Activated T-cell treated with anti-CD3 and anti-CD28 coated beads for 1 hour (primary cell): ENCODE results near the gene BUD13.
"Not testable (repeated sequence)": the region's sequence is repeated elsewhere in the genome, so short reads cannot be mapped to it uniquely, and the experiment has no call there.

Experiments used
- DNase-seq: peaks from one replicate; pipeline ENCODE4 v3.0.0-alpha.2; 2020; ENCODE audit warnings: low read depth

The BUD13 gene

GRCh38 chr11:116772443-116773202 is at the start of gene BUD13:
Gene BUD13 (minus strand): TSS chr11:116772987. CDS start chr11:116772964, 23 bp downstream.
- DNase-seq = peak; percentile 93

GRCh38 chr11:116822575-116822974 is 49.8 kb upstream of the BUD13 start:
- no peak for DNase-seq

- DNase-seq = no peak
Measured at GRCh38 chr11:116821050-116821918, 48.5 kb upstream of the BUD13 start.

- DNase-seq = no peak
Measured at GRCh38 chr11:116819049-116819448, 46.3 kb upstream of the BUD13 start.

- no peak for DNase-seq
Measured at GRCh38 chr11:116814502-116814901, 41.7 kb upstream of the BUD13 start.

- DNase-seq = no peak
Measured at GRCh38 chr11:116813781-116814471, 41.1 kb upstream of the BUD13 start.

- DNase-seq = no peak
Measured at GRCh38 chr11:116813170-116813569, 40.4 kb upstream of the BUD13 start.

GRCh38 chr11:116812109-116812508 is 39.3 kb upstream of the BUD13 start:
- DNase-seq = no peak

- DNase-seq = no peak
Measured at GRCh38 chr11:116811194-116811593, 38.4 kb upstream of the BUD13 start.

- no peak for DNase-seq
Measured at GRCh38 chr11:116808262-116809175, 35.7 kb upstream of the BUD13 start.

- DNase-seq = no peak
Measured at GRCh38 chr11:116807601-116808261, 34.9 kb upstream of the BUD13 start.

- DNase-seq = no peak
Measured at GRCh38 chr11:116804001-116804400, 31.2 kb upstream of the BUD13 start.

GRCh38 chr11:116801662-116802061 is 28.9 kb upstream of the BUD13 start:
- DNase-seq = not testable (repeated sequence)

- DNase-seq = no peak
Measured at GRCh38 chr11:116800610-116801009, 27.8 kb upstream of the BUD13 start.

GRCh38 chr11:116798368-116798767 is 25.6 kb upstream of the BUD13 start:
- DNase-seq = no peak

- DNase-seq = no peak
Measured at GRCh38 chr11:116797816-116798215, 25.0 kb upstream of the BUD13 start.

GRCh38 chr11:116796548-116796947 is 23.8 kb upstream of the BUD13 start:
- no peak for DNase-seq

- no peak for DNase-seq
Measured at GRCh38 chr11:116794851-116795250, 22.1 kb upstream of the BUD13 start.

GRCh38 chr11:116793772-116794097 is 20.9 kb upstream of the BUD13 start:
- DNase-seq = no peak

GRCh38 chr11:116792869-116793771 is 20.3 kb upstream of the BUD13 start:
- no peak for DNase-seq
